ENCODE results near the gene B3GNT8.

GRCh38 chr19:41435936-41436673 is 8.9 kb upstream of the B3GNT8 start:
- TF ChIP-seq ZNF589 (CRISPR knock-in tag; IDR thresholded peaks at IDR 0.05; ENCODE audit: low read depth) (no peak), FOXK2 (conservative IDR thresholded peaks at IDR 0.05 in 1 of 2, IDR thresholded peaks at IDR 0.05 in 1 of 2; ENCODE audit: low read depth in 2 of 2) (no peak), SIRT6 (IDR thresholded peaks at IDR 0.05; ENCODE audit: low read depth, low read length) (no peak), ELF2 (CRISPR knock-in tag; IDR thresholded peaks at IDR 0.05) (no peak), POLR2A (conservative IDR thresholded peaks at IDR 0.05) (no peak), ZNF274 (IDR thresholded peaks at IDR 0.05; ENCODE audit: borderline replicate concordance, low read depth, low read length) (no peak), KDM1A (IDR thresholded peaks at IDR 0.05) (no peak), USF2 (CRISPR knock-in tag; IDR thresholded peaks at IDR 0.05) (no peak)

All from K562 (cell line).